Measurements from ENCODE around the gene MINDY1. TPM values are rescaled to one million over a fixed set of nuclear protein-coding genes. Genes with fewer than 3 reads are reported as not detected.

The MINDY1 gene
- total RNA-seq, 4 donors from 2014 or later = 50.9 to 103 (median 90.4) TPM

- WGBS, 2 donors = 38 to 45% methylated on average over 11 of the region's 11 CpGs
- Histone ChIP-seq H3K27ac (peak overlapping the region; percentile 89 to 94 (median 92)), H3K36me3 (peaks cover 30% of the 10 kb centered on the region in 2 donors), H3K27me3 (no peaks in the 10 kb centered on the region), H3K9me3 (no peaks in the 10 kb centered on the region), H3K4me1 (peaks cover 38 to 40% of the 10 kb centered on the region in 2 donors), H3K4me3 (replicated peaks in 1 of 3) (no peak overlapping the region)
- intact Hi-C loops (cut with DNase I) = no loop called here
- TF ChIP-seq, protein P1, sequence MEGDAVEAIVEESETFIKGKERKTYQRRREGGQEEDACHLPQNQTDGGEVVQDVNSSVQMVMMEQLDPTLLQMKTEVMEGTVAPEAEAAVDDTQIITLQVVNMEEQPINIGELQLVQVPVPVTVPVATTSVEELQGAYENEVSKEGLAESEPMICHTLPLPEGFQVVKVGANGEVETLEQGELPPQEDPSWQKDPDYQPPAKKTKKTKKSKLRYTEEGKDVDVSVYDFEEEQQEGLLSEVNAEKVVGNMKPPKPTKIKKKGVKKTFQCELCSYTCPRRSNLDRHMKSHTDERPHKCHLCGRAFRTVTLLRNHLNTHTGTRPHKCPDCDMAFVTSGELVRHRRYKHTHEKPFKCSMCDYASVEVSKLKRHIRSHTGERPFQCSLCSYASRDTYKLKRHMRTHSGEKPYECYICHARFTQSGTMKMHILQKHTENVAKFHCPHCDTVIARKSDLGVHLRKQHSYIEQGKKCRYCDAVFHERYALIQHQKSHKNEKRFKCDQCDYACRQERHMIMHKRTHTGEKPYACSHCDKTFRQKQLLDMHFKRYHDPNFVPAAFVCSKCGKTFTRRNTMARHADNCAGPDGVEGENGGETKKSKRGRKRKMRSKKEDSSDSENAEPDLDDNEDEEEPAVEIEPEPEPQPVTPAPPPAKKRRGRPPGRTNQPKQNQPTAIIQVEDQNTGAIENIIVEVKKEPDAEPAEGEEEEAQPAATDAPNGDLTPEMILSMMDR (IDR thresholded peaks at IDR 0.05) = no peak
- peak in 1 of 2 donors; percentile 48 for TF ChIP-seq POLR2A (IDR thresholded peaks at IDR 0.05)
- DNase-seq = peak; percentile 94 to 96
These were observed 35.7 kb downstream of the MINDY1 start for GRCh38 chr1:150970808-150971582.

GRCh38 chr1:150969626-150970025 lies 37.1 kb downstream of the MINDY1 start:
- intact Hi-C loops (cut with DNase I) = no loop called here
- Histone ChIP-seq H3K4me1 (peaks cover 33 to 35% of the 10 kb centered on the region in 2 donors), H3K27me3 (no peaks in the 10 kb centered on the region), H3K36me3 (peaks cover 43% of the 10 kb centered on the region in 2 donors), H3K9me3 (no peaks in the 10 kb centered on the region), H3K4me3 (replicated peaks in 1 of 3) (no peak overlapping the region), H3K27ac (peak overlapping the region in 2 of 3 donors; percentile 89 to 92)
- DNase-seq = no peak
- no peak for TF ChIP-seq POLR2A (IDR thresholded peaks at IDR 0.05)
- TF ChIP-seq, protein P1 (IDR thresholded peaks at IDR 0.05) = no peak
- WGBS, 2 donors = 84 to 88% methylated on average over 3 of the region's 3 CpGs

DNA sequence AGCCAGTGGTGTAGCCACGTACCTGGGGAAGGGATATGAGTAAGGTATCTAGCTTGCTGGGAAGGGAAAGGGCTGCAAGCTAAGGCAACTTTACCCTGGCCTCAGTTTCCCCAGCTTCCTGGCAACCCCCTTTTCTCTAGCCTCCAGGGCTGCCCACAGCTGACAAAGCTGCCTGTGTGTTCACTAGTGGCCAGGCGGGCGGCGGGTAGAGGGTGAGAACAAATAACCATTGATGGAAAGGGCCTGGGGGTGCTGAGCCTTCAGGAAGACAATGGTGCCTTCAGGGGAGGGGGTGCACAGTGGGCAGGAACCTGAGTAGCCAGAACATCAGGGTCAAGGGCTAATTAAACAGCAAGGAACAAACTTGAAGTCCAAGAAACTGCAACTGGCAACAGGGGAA lies 38.2 kb downstream of the MINDY1 start:
- Histone ChIP-seq H3K9me3 (no peaks in the 10 kb centered on the region), H3K36me3 (peaks cover 54 to 55% of the 10 kb centered on the region in 2 donors), H3K27ac (peak overlapping the region in 1 of 3 donors; percentile 3), H3K4me3 (replicated peaks in 1 of 3) (no peak overlapping the region), H3K4me1 (peaks cover 31 to 35% of the 10 kb centered on the region in 2 donors), H3K27me3 (no peaks in the 10 kb centered on the region)
- intact Hi-C loops (cut with DNase I) = no loop called here
- 94 to 99% methylated on average over 4 of the region's 4 CpGs for WGBS, 2 donors
- TF ChIP-seq, protein P1 (IDR thresholded peaks at IDR 0.05) = no peak
- TF ChIP-seq POLR2A (IDR thresholded peaks at IDR 0.05) = no peak
- no peak for DNase-seq

DNA sequence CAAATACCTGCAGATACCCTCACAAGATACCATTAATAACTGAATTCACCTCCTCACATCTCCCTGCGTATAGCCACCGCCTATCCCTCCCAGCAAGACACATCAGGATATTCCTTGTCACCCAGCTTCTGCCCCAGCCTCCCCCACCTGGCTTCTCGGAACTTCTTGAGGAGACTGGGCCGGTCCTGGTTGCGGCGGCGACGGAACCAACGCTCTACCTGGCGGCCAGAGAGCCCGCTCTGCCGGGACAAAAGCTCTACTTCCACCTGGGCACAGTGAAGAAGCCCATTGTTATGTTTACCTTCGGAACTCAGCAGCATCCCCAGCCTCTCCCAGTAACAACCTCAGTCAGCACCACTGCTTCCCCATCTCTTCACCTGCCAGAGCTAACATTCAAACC lies 38.8 kb downstream of the MINDY1 start:
- 94 to 97% methylated on average over 13 of the region's 13 CpGs for WGBS, 2 donors
- Histone ChIP-seq H3K27me3 (no peaks in the 10 kb centered on the region), H3K27ac (peak overlapping the region in 1 of 3 donors; percentile 3), H3K36me3 (peaks cover 57 to 60% of the 10 kb centered on the region in 2 donors), H3K9me3 (no peaks in the 10 kb centered on the region), H3K4me1 (peaks cover 26 to 35% of the 10 kb centered on the region in 2 donors), H3K4me3 (replicated peaks in 1 of 3) (no peak overlapping the region)
- TF ChIP-seq POLR2A (IDR thresholded peaks at IDR 0.05) = no peak
- TF ChIP-seq, protein P1 (IDR thresholded peaks at IDR 0.05) = no peak
- no peak for DNase-seq
- intact Hi-C loops (cut with DNase I) = no loop called here

GRCh38 chr1:150966011-150966410 lies 40.7 kb downstream of the MINDY1 start:
- TF ChIP-seq POLR2A (IDR thresholded peaks at IDR 0.05) = no peak
- TF ChIP-seq, protein P1 (IDR thresholded peaks at IDR 0.05) = no peak
- H3K36me3 ChIP-seq = peaks cover 67 to 78% of the 10 kb centered on the region in 2 donors
- no peaks in the 10 kb centered on the region for H3K27me3 ChIP-seq
- no peak overlapping the region for H3K4me3 ChIP-seq (replicated peaks in 1 of 3)
- no peak overlapping the region for H3K27ac ChIP-seq
- DNase-seq = no peak
- WGBS, 2 donors = 75 to 81% methylated on average over 6 of the region's 6 CpGs
- peaks cover 8 to 16% of the 10 kb centered on the region in 2 donors for H3K4me1 ChIP-seq
- no peaks in the 10 kb centered on the region for H3K9me3 ChIP-seq
- intact Hi-C loops (cut with DNase I) = no loop called here

Measured in thyroid gland (tissue), 4 donors.